Trophoblast cell (in vitro differentiated cells and primary cell): ENCODE results near the gene BDKRB1. TPM values are rescaled to one million over a fixed set of nuclear protein-coding genes. Genes with fewer than 3 reads are reported as not detected.

Source experiments
- DNase-seq, 2 donors: peaks; one replicate each; pipeline ENCODE4 v3.0.0-alpha.2; 2016
- H2AFZ ChIP-seq: 2 replicates; pipeline ENCODE4 v1.6.1; 2013; ENCODE audit warnings: low read length, moderate library complexity, mild to moderate bottlenecking; ENCODE audit not compliant: insufficient read depth, poor library complexity
- H2AK5ac ChIP-seq: 2 replicates; pipeline ENCODE4 v1.6.1; 2013; ENCODE audit warnings: mild to moderate bottlenecking, low read length
- H2BK120ac ChIP-seq: 2 replicates; pipeline ENCODE4 v1.6.1; 2013; ENCODE audit warnings: low read length, mild to moderate bottlenecking, moderate library complexity; ENCODE audit not compliant: insufficient read depth, poor library complexity
- H2BK12ac ChIP-seq: 2 replicates; pipeline ENCODE4 v1.6.1; 2013; ENCODE audit warnings: mild to moderate bottlenecking, low read length, moderate library complexity
- H2BK5ac ChIP-seq: 2 replicates; pipeline ENCODE4 v1.6.1; 2013; ENCODE audit warnings: low read length, low read depth, moderate library complexity, mild to moderate bottlenecking; ENCODE audit not compliant: poor library complexity
- H3K14ac ChIP-seq: 2 replicates; pipeline ENCODE4 v1.6.1; 2013; ENCODE audit warnings: mild to moderate bottlenecking, low read length
- H3K18ac ChIP-seq: 2 replicates; pipeline ENCODE4 v1.6.1; 2013; ENCODE audit warnings: mild to moderate bottlenecking, low read length
- H3K23ac ChIP-seq: 2 replicates; pipeline ENCODE4 v1.6.1; 2013; ENCODE audit warnings: low read length
- H3K27ac ChIP-seq: 2 replicates; pipeline ENCODE4 v1.5.1; 2013; ENCODE audit warnings: low read depth, mild to moderate bottlenecking, inconsistent platforms, low read length, moderate library complexity
- H3K27me3 ChIP-seq: 2 replicates; pipeline ENCODE4 v1.6.1; 2013; ENCODE audit warnings: inconsistent platforms, mild to moderate bottlenecking, low read length, moderate library complexity; ENCODE audit not compliant: insufficient read depth
- H3K36me3 ChIP-seq, 2 experiments: 1 replicate in 1 of 2; 2 replicates in 1 of 2; pipeline ENCODE4 v1.6.1; 2013; ENCODE audit warnings: low read length in 2 of 2, mild to moderate bottlenecking in 2 of 2, moderate library complexity in 1 of 2; ENCODE audit not compliant: insufficient read depth in 2 of 2, control insufficient read depth in 1 of 2
- H3K4ac ChIP-seq: 2 replicates; pipeline ENCODE4 v1.6.1; 2013; ENCODE audit warnings: low read depth, mild to moderate bottlenecking, low read length, moderate library complexity
- H3K4me1 ChIP-seq, 2 experiments: 1 replicate in 1 of 2; 2 replicates in 1 of 2; pipeline ENCODE4 v1.6.1; 2013; ENCODE audit warnings: low read length in 2 of 2, mild to moderate bottlenecking in 2 of 2, moderate library complexity in 1 of 2; ENCODE audit not compliant: insufficient read depth in 2 of 2, control insufficient read depth in 1 of 2
- H3K4me2 ChIP-seq: 2 replicates; pipeline ENCODE4 v1.6.1; 2013; ENCODE audit warnings: inconsistent platforms, mild to moderate bottlenecking, low read length, moderate library complexity
- H3K4me3 ChIP-seq: 2 replicates; pipeline ENCODE4 v1.5.1; 2013; ENCODE audit warnings: mild to moderate bottlenecking, low read depth, low read length, inconsistent platforms
- H3K79me1 ChIP-seq: one replicate; pipeline ENCODE4 v1.6.1; 2013; ENCODE audit warnings: low read length
- H3K79me2 ChIP-seq: 2 replicates; pipeline ENCODE4 v1.6.1; 2013; ENCODE audit warnings: low read length, mild to moderate bottlenecking; ENCODE audit not compliant: control insufficient read depth, insufficient read depth, poor library complexity
- H3K9ac ChIP-seq: 2 replicates; pipeline ENCODE4 v1.6.1; 2013; ENCODE audit warnings: mild to moderate bottlenecking, low read length
- H3K9me3 ChIP-seq: 2 replicates; pipeline ENCODE4 v1.6.1; 2013; ENCODE audit warnings: low read depth, mild to moderate bottlenecking, control low read depth, inconsistent platforms, low read length; ENCODE audit not compliant: insufficient read depth
- H4K12ac ChIP-seq: 2 replicates; pipeline ENCODE4 v1.6.1; 2013; ENCODE audit warnings: low read depth, mild to moderate bottlenecking, low read length, moderate library complexity
- H4K8ac ChIP-seq: 2 replicates; pipeline ENCODE4 v1.6.1; 2013; ENCODE audit warnings: low read depth, mild to moderate bottlenecking, low read length, moderate library complexity
- H4K91ac ChIP-seq: one replicate; pipeline ENCODE4 v1.6.1; 2013; ENCODE audit warnings: low read depth, mild to moderate bottlenecking, low read length, moderate library complexity
- WGBS: extraction: QIAGEN DNeasy Blood & Tissue Kit; methylation state at CpG from one replicate; pipeline ENCODE4 v1.1.7; 2013; ENCODE audit warnings: missing lambda C conversion rate; ENCODE audit not compliant: insufficient read length, insufficient coverage; ENCODE audit errors: extremely low coverage; 5-methylcytosine and 5-hydroxymethylcytosine counted together
- polyA plus RNA-seq: library from polyadenylated mRNA; stranded (reverse); fragments of 200-250 nt; gene quantifications from 2 replicates; pipeline ENCODE4 v1.2.3, GENCODE V29; 2013

BDKRB1 gene
- 6.0 and 6.4 TPM in 2 replicates for polyA plus RNA-seq

- H4K12ac ChIP-seq: no peak within 1 kb of the TSS
- no peak within 1 kb of the TSS for H3K23ac ChIP-seq
- no peak within 1 kb of the TSS for H3K4me3 ChIP-seq
- H3K14ac ChIP-seq: peak within 1 kb of the TSS; percentile 71
- peak within 1 kb of the TSS; percentile 99 for H4K91ac ChIP-seq
- peak within 1 kb of the TSS; percentile 71 for H2AK5ac ChIP-seq
- peak within 1 kb of the TSS; percentile 55 for H3K27ac ChIP-seq
- H3K4me1 ChIP-seq: peaks cover 26 to 28% of the 10 kb centered on the region in 2 experiments
- no peak within 1 kb of the TSS for H3K4me2 ChIP-seq
- H2BK120ac ChIP-seq: peak within 1 kb of the TSS; percentile 95
- peaks cover 37% of the 10 kb centered on the region for H3K79me1 ChIP-seq
- peak within 1 kb of the TSS; percentile 64 for H3K18ac ChIP-seq
- peak within 1 kb of the TSS; percentile 88 for H2BK12ac ChIP-seq
- no peak for DNase-seq
- peaks cover 11% of the 10 kb centered on the region for H3K79me2 ChIP-seq
- H3K27me3 ChIP-seq: no peaks in the 10 kb centered on the region
- WGBS: no CpG with 5 or more reads among the region's 12 CpGs
- H3K4ac ChIP-seq: peak within 1 kb of the TSS; percentile 4
- H3K9ac ChIP-seq: no peak within 1 kb of the TSS
- no peak within 1 kb of the TSS for H2AFZ ChIP-seq
- no peaks in the 10 kb centered on the region for H3K36me3 ChIP-seq
- peak within 1 kb of the TSS; percentile 40 for H4K8ac ChIP-seq
- H3K9me3 ChIP-seq: no peaks in the 10 kb centered on the region
- peak within 1 kb of the TSS; percentile 94 for H2BK5ac ChIP-seq
Measured at GRCh38 chr14:96255501-96256366, at the start of gene BDKRB1. TSS of gene BDKRB1 (plus strand) at chr14:96256210. CDS start at chr14:96263683, 7,473 bp downstream.

- H3K4ac ChIP-seq: peak overlapping the region; percentile 12
- peak overlapping the region; percentile 67 for H3K18ac ChIP-seq
- H3K23ac ChIP-seq: no peak overlapping the region
- H2AFZ ChIP-seq: no peak overlapping the region
- H3K27ac ChIP-seq: no peak overlapping the region
- peak overlapping the region; percentile 82 for H4K91ac ChIP-seq
- no peak overlapping the region for H3K4me3 ChIP-seq
- peak overlapping the region; percentile 83 for H3K4me2 ChIP-seq
- peaks cover 2% of the 10 kb centered on the region for H3K9me3 ChIP-seq
- peak overlapping the region; percentile 15 for H2BK12ac ChIP-seq
- no peak overlapping the region for H2BK5ac ChIP-seq
- WGBS: no CpG with 5 or more reads among the region's 8 CpGs
- H4K12ac ChIP-seq: no peak overlapping the region
- peaks cover 13 to 19% of the 10 kb centered on the region in 2 experiments for H3K36me3 ChIP-seq
- H4K8ac ChIP-seq: no peak overlapping the region
- peaks cover 7% of the 10 kb centered on the region for H3K79me2 ChIP-seq
- H3K4me1 ChIP-seq: peaks cover 18 to 42% of the 10 kb centered on the region in 2 experiments
- H2BK120ac ChIP-seq: no peak overlapping the region
- peaks cover 18% of the 10 kb centered on the region for H3K79me1 ChIP-seq
- peak in 1 of 2 donors; percentile 7 for DNase-seq
- H3K14ac ChIP-seq: peak overlapping the region; percentile 21
- H3K9ac ChIP-seq: no peak overlapping the region
- H2AK5ac ChIP-seq: no peak overlapping the region
- no peaks in the 10 kb centered on the region for H3K27me3 ChIP-seq
Measured at GRCh38 chr14:96206461-96206860, 49.5 kb upstream of the BDKRB1 start.

- no CpG with 5 or more reads among the region's 5 CpGs for WGBS
- H4K91ac ChIP-seq: no peak overlapping the region
- H3K79me1 ChIP-seq: peaks cover 13% of the 10 kb centered on the region
- H3K4me2 ChIP-seq: no peak overlapping the region
- DNase-seq: no peak
- no peak overlapping the region for H3K14ac ChIP-seq
- H4K12ac ChIP-seq: no peak overlapping the region
- no peaks in the 10 kb centered on the region for H3K27me3 ChIP-seq
- no peak overlapping the region for H3K18ac ChIP-seq
- no peak overlapping the region for H2AFZ ChIP-seq
- no peak overlapping the region for H4K8ac ChIP-seq
- H2BK5ac ChIP-seq: no peak overlapping the region
- H3K9ac ChIP-seq: no peak overlapping the region
- H3K23ac ChIP-seq: no peak overlapping the region
- H3K4me1 ChIP-seq: peaks cover 18 to 38% of the 10 kb centered on the region in 2 experiments
- no peak overlapping the region for H3K27ac ChIP-seq
- H2AK5ac ChIP-seq: no peak overlapping the region
- H2BK120ac ChIP-seq: no peak overlapping the region
- peaks cover 18 to 24% of the 10 kb centered on the region in 2 experiments for H3K36me3 ChIP-seq
- peaks cover 7% of the 10 kb centered on the region for H3K79me2 ChIP-seq
- peaks cover 6% of the 10 kb centered on the region for H3K9me3 ChIP-seq
- no peak overlapping the region for H3K4ac ChIP-seq
- H3K4me3 ChIP-seq: no peak overlapping the region
- H2BK12ac ChIP-seq: no peak overlapping the region
Measured at GRCh38 chr14:96207686-96208085, 48.3 kb upstream of the BDKRB1 start.

- Histone ChIP-seq H3K9me3 (peaks cover 6% of the 10 kb centered on the region), H3K4me1 (peaks cover 19 to 38% of the 10 kb centered on the region in 2 experiments), H3K9ac (no peak overlapping the region), H2AK5ac (no peak overlapping the region), H3K79me1 (peaks cover 14% of the 10 kb centered on the region), H3K27me3 (no peaks in the 10 kb centered on the region), H4K91ac (no peak overlapping the region), H4K8ac (no peak overlapping the region), H4K12ac (no peak overlapping the region), H3K23ac (no peak overlapping the region), H3K4me3 (no peak overlapping the region), H3K79me2 (peaks cover 7% of the 10 kb centered on the region), H2BK5ac (no peak overlapping the region), H2AFZ (no peak overlapping the region), H3K18ac (peak overlapping the region; percentile 4), H3K4me2 (no peak overlapping the region), H3K14ac (no peak overlapping the region), H3K36me3 (peaks cover 18 to 24% of the 10 kb centered on the region in 2 experiments), H2BK120ac (no peak overlapping the region), H3K27ac (no peak overlapping the region), H2BK12ac (no peak overlapping the region), H3K4ac (no peak overlapping the region)
- WGBS: no CpG with 5 or more reads among the region's 12 CpGs
- no peak for DNase-seq
Measured at GRCh38 chr14:96208739-96209138, 47.3 kb upstream of the BDKRB1 start.
